Measurements from ENCODE around the gene DNAJB6.

- TF ChIP-seq CTCF (IDR thresholded peaks at IDR 0.05) (no peak), POLR2A (IDR thresholded peaks at IDR 0.05) (no peak), POLR2AphosphoS5 (IDR thresholded peaks at IDR 0.05) (no peak)
Measured at GRCh38 chr7:157460721-157461120, 123.9 kb downstream of the DNAJB6 start.
